Measurements from ENCODE around the gene SLIT3.
A peak's percentile ranks its signal among the peaks of the same experiment; 100 is the strongest.

SLIT3 gene

GRCh38 chr5:168899673-168900072 lies 401.3 kb downstream of the SLIT3 start:
- peak; percentile 81 for DNase-seq

DNA sequence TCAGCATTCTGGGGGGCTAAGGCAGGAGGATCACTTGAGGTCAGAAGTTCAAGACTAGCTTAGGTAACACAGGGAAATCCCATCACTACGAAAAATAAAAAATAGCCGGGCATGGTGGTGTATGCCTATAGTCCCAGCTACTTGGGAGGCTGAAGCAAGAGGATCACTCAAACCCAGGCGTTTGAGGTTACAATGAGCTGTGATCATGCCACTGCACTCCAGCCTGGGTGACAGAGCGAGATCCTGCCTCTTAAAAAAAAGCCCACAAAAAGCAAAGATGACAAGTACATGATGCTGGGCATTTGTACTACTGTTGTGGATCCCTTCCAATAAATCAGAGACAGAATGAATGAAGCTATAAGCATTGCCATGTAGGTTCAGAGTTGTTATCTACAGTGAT lies 401.7 kb downstream of the SLIT3 start:
- DNase-seq = no peak

GRCh38 chr5:168898247-168898911 lies 402.6 kb downstream of the SLIT3 start:
- no peak for DNase-seq

- no peak for DNase-seq
Observed at GRCh38 chr5:168897387-168898122, 403.4 kb downstream of the SLIT3 start.

- DNase-seq = no peak
Observed at GRCh38 chr5:168895295-168896071, 405.5 kb downstream of the SLIT3 start.

GRCh38 chr5:168893283-168893682 lies 407.7 kb downstream of the SLIT3 start:
- no peak for DNase-seq

DNA sequence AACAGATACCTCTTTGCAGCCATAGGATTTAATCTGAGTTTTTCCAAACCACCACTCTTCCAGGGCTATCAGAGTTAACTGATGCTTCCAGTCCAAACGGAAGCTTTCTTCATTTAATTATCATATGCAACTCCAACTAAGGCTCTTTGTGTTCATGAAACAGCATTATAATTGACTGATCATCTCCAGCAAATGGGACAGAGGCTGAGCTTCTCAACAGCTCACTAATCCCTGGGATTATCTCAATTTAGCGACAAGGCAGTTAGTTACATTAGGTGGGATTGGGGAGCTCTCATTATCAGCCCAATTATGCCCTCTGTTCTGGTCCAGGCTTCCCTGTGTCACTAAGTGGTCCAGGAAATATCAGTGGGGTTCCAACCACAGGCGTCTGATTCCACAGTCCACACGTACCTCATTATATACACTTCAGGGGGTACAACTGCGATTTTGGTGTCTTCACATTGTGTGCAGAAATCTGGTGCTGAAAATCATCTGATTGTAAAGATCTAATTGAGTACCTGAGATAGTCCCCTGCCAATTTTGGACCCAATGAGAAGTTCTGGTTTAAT lies 408.2 kb downstream of the SLIT3 start:
- DNase-seq = no peak

GRCh38 chr5:168890816-168891812 lies 409.8 kb downstream of the SLIT3 start:
- no peak for DNase-seq

- no peak for DNase-seq
Observed at GRCh38 chr5:168889039-168889438, 411.9 kb downstream of the SLIT3 start.

GRCh38 chr5:168887931-168888330 lies 413.0 kb downstream of the SLIT3 start:
- DNase-seq = no peak

GRCh38 chr5:168886157-168886556 lies 414.8 kb downstream of the SLIT3 start:
- no peak for DNase-seq

DNA sequence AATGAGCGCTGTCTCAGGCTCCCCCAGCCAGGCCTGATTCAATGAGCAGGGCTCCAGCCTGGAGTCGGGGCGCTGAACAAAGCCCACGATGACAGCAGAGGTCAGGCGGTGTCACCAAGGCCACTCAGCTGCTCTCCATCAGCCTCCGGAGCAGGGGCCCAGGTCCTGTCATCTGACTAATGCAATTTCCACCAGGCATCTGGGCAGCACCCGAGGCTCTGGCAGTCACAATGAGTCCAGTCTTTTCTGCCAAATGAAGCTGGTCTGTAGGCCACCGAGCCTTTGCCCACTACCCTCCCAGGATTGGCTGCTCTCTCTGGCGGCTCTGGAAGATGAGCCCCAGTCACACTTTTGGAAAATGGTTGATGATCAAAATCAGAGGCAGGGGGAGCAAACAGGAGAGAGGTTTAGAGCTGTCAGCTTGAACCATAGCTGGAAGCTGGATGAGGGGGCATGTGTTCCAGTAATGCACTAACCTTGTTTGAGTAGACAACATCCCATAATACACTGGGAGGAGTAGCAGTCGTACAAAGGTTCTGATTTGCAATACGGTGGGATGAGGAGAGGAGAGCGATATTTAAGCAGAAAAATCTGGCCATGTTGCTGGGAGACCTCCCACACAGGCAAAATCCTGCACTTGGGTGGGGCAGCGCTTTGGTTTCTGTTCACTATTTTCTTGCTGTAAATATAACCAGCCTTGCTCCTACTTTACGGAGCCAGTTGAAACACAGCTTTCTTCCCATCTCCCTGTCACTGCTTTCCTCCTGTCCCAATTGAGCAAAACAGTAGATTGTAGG lies 415.4 kb downstream of the SLIT3 start:
- DNase-seq = no peak

GRCh38 chr5:168883991-168884390 lies 416.9 kb downstream of the SLIT3 start:
- no peak for DNase-seq

GRCh38 chr5:168883281-168883741 lies 417.6 kb downstream of the SLIT3 start:
- no peak for DNase-seq

DNA sequence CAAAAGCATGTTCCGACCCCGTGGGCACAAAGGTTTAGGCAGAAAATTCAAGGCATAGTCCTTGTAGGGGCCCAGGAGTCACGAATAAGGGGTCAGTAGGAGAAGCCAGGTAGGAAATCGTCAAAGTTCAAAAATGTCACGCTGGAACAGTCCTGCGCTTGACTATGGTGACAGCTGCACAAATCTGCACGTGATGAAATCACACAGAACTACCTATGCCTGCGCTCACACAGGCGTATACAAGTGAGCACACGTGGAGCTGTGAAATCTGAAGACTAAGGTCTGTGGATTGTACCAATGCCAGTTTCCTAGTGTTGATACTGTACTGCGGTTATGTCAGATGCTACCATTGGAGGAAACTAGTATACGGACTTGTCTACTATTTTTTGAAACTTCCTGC lies 418.7 kb downstream of the SLIT3 start:
- no peak for DNase-seq

DNA sequence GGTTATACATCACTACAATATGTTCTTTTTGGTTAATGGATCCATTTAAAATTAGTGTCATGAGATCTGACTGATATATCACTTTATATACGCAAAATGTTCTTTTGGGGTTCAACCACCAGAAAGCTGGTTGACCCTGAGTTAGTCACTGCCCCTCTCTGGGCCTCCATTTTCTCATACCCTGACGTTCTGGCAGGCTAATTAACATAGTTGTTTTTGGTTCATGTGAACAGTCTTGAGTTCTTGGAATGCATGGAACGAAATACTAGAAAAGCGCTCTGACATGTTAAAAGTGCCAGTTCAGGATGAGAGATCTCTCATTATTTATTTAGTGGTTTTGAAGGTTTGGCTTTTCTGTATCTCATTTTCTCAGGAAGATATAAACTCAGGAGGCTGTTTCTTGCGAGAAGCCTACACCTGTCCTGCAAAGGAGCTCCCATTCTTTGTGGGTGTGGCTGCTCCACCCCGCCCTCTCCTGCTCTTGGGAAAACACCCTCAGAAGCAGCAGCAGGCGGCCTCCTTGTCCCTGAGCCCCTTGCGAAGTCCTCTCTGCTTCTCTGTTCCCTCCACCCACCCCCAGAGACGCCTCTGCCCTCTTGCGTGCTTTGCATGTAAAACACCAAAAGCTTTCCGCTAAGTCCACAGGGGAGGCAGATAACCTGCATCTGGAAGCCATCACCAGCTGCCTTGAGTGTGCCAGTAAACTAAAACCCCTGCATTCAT lies 419.4 kb downstream of the SLIT3 start:
- no peak for DNase-seq

GRCh38 chr5:168879929-168880328 lies 421.0 kb downstream of the SLIT3 start:
- peak; percentile 71 for DNase-seq

DNA sequence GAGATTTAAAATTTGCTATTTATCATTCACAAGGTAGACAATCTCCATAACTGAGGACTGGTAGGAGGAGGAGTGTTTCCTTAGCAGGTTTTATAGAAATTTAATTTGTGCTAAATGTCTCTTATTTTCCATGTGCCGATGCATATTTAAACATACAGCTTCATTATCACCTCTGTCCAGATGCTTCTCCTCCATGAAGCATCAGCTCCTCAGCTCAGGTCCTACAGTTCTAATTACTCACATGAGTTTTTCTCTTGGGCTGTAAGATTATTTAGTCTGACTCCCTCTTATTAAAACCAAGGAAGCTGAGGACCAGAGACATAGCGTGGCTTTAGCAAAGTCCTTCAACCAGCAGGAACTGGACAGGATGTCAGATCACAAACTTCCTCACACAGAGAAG lies 421.6 kb downstream of the SLIT3 start:
- no peak for DNase-seq

DNA sequence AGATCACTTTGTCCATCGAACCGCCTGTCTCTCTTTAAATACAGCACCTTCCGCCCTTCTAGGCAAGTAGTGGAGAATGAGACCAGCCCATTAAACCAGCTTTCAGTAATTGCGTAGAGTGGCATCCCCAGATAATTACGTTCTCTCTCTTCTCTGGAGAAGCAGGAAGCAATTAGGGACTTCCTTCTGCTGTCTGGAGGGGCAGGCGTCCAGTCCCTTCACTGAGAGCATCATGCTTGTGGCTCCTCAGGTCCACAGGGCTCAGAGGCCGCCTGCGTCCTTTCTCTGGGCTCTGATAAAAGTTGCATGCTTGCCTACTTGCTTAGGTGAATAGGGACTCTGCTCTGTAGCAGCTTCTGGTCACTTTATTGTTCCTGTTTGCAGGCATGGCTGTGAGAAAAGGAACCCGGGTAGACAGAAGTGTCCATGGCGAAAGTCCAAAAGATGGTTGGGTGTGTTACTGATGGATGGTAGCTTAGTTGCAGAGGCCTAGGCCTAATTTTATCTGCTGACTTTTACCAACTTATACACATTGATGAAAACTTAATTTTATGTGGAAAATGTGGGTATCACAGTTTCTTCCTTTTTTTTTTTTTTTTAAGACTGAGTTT lies 422.7 kb downstream of the SLIT3 start:
- DNase-seq = no peak

All from MV-4-11 (cell line).